MM.1S (cell line): ENCODE results near the gene PDZRN3.

ENCODE experiments used
- EZH2phosphoT487 ChIP-seq: fragments of 300-600 bp; sonication (generic); IDR thresholded peaks from 2 replicates; pipeline ENCODE4 v1.6.1; 2018; ENCODE audit warnings: antibody characterized with exemption, low read length
- TF ChIP-seq, protein P1 (sequence below): fragments of 300-600 bp; sonication (generic); IDR thresholded peaks from 2 replicates; pipeline ENCODE4 v1.5.1; 2016; ENCODE audit warnings: antibody characterized with exemption, low read length, mixed read lengths

DNA sequence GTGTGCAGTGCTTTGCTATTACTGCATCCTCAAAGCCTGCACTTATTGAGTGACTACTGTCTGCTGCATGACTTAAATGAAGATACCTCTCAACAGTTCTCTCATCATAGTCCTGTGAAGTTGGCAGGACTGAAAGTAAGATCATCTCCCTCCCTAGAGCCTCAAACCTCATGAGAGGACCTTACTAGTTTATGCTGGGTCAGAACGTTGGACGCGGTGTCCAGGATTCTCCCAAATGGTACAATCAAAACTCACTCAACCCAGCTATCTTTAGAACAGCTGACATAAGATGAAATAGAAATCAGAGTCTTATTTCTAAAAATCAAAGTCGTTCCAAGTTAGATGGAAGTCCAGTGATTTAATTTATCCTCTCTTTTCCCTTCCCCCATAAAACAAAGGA lies 219.7 kb downstream of the PDZRN3 start:
- TF ChIP-seq, protein P1, sequence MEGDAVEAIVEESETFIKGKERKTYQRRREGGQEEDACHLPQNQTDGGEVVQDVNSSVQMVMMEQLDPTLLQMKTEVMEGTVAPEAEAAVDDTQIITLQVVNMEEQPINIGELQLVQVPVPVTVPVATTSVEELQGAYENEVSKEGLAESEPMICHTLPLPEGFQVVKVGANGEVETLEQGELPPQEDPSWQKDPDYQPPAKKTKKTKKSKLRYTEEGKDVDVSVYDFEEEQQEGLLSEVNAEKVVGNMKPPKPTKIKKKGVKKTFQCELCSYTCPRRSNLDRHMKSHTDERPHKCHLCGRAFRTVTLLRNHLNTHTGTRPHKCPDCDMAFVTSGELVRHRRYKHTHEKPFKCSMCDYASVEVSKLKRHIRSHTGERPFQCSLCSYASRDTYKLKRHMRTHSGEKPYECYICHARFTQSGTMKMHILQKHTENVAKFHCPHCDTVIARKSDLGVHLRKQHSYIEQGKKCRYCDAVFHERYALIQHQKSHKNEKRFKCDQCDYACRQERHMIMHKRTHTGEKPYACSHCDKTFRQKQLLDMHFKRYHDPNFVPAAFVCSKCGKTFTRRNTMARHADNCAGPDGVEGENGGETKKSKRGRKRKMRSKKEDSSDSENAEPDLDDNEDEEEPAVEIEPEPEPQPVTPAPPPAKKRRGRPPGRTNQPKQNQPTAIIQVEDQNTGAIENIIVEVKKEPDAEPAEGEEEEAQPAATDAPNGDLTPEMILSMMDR: no peak
- no peak for TF ChIP-seq EZH2phosphoT487
